ENCODE data around the gene NME4. TPM values are rescaled to one million over a fixed set of nuclear protein-coding genes. Genes with fewer than 3 reads are reported as not detected.

Gene NME4
- total RNA-seq, 3 donors from 2014 or later (not counting 1 experiment from before 2014, with no cell fraction given) = 10.7 to 27.4 (median 25.4) TPM

- Mint-ChIP-seq H3K4me3 (no peak overlapping the region), H3K27ac (no peak overlapping the region)
- intact Hi-C loops (cut with micrococcal nuclease) = no loop called here
Measured at GRCh38 chr16:363110-363765, 33.8 kb upstream of the NME4 start.

GRCh38 chr16:363766-364490 is 33.1 kb upstream of the NME4 start:
- intact Hi-C loops (cut with micrococcal nuclease) = no loop called here
- ATAC-seq (no peak), DNase-seq (no peak)
- Histone ChIP-seq H3K36me3 (ENCODE audit: control insufficient read depth, insufficient read depth, low read length) (peaks cover 19% of the 10 kb centered on the region), H3K27ac (ENCODE audit: low read length) (no peak overlapping the region), H3K4me3 (ENCODE audit: low read length) (no peak overlapping the region), H3K9me3 (ENCODE audit: control insufficient read depth, insufficient read depth, low read length) (no peaks in the 10 kb centered on the region), H3K27me3 (ENCODE audit: control insufficient read depth, insufficient read depth, low read length) (no peaks in the 10 kb centered on the region), H3K4me1 (ENCODE audit: control insufficient read depth, insufficient read depth, low read length) (peaks cover 10% of the 10 kb centered on the region)
- Mint-ChIP-seq H3K4me3 (no peak overlapping the region), H3K9me3 (no peaks in the 10 kb centered on the region), H3K27me3 (ENCODE audit: low read depth in 2 of 2) (no peaks in the 10 kb centered on the region), H3K27ac (no peak overlapping the region), H3K4me1 (peaks cover 5 to 7% of the 10 kb centered on the region in 2 donors), H3K36me3 (no peaks in the 10 kb centered on the region)
- TF ChIP-seq CTCF (IDR thresholded peaks at IDR 0.05) = no peak
- WGBS (ENCODE audit: insufficient coverage) = 58% methylated on average over 16 of the region's 24 CpGs

More at GRCh38 chr16:363110-363765, 33.8 kb upstream of the NME4 start:
- no peaks in the 10 kb centered on the region for H3K27me3 ChIP-seq (ENCODE audit: control insufficient read depth, insufficient read depth, low read length)
- no peaks in the 10 kb centered on the region for H3K27me3 Mint-ChIP-seq (ENCODE audit: low read depth in 2 of 2)
- H3K4me3 ChIP-seq (ENCODE audit: low read length) = no peak overlapping the region
- H3K9me3 Mint-ChIP-seq = no peaks in the 10 kb centered on the region
- ATAC-seq (no peak), DNase-seq (no peak)
- H3K4me1 Mint-ChIP-seq = peaks cover 5 to 7% of the 10 kb centered on the region in 2 donors
- H3K4me1 ChIP-seq (ENCODE audit: control insufficient read depth, insufficient read depth, low read length) = peaks cover 10% of the 10 kb centered on the region
- TF ChIP-seq CTCF (IDR thresholded peaks at IDR 0.05) = no peak
- peaks cover 13% of the 10 kb centered on the region for H3K36me3 ChIP-seq (ENCODE audit: control insufficient read depth, insufficient read depth, low read length)
- no peaks in the 10 kb centered on the region for H3K36me3 Mint-ChIP-seq
- WGBS (ENCODE audit: insufficient coverage) = 82% methylated on average over 20 of the region's 20 CpGs
- H3K9me3 ChIP-seq (ENCODE audit: control insufficient read depth, insufficient read depth, low read length) = no peaks in the 10 kb centered on the region
- no peak overlapping the region for H3K27ac ChIP-seq (ENCODE audit: low read length)

- no peak for ATAC-seq
- intact Hi-C loops (cut with micrococcal nuclease) = no loop called here
- Mint-ChIP-seq H3K4me3 (no peak overlapping the region), H3K36me3 (no peaks in the 10 kb centered on the region), H3K9me3 (no peaks in the 10 kb centered on the region), H3K27me3 (ENCODE audit: low read depth in 2 of 2) (no peaks in the 10 kb centered on the region), H3K27ac (no peak overlapping the region), H3K4me1 (peaks cover 5 to 12% of the 10 kb centered on the region in 2 donors)
- no peaks in the 10 kb centered on the region for H3K9me3 ChIP-seq (ENCODE audit: control insufficient read depth, insufficient read depth, low read length)
- H3K27me3 ChIP-seq (ENCODE audit: control insufficient read depth, insufficient read depth, low read length) = no peaks in the 10 kb centered on the region
- WGBS (ENCODE audit: insufficient coverage) = 73% methylated on average over 19 of the region's 19 CpGs
- H3K36me3 ChIP-seq (ENCODE audit: control insufficient read depth, insufficient read depth, low read length) = peaks cover 19% of the 10 kb centered on the region
- no peak overlapping the region for H3K27ac ChIP-seq (ENCODE audit: low read length)
- peaks cover 15% of the 10 kb centered on the region for H3K4me1 ChIP-seq (ENCODE audit: control insufficient read depth, insufficient read depth, low read length)
- no peak for TF ChIP-seq CTCF (IDR thresholded peaks at IDR 0.05)
- DNase-seq = no peak
- H3K4me3 ChIP-seq (ENCODE audit: low read length) = no peak overlapping the region
Measured at GRCh38 chr16:364595-365491, 32.2 kb upstream of the NME4 start.

All from natural killer cell (primary cell).